Endothelial cell of umbilical vein (primary cell): ENCODE measurements around the gene DDR2. TPM values are rescaled to one million over a fixed set of nuclear protein-coding genes. Genes with fewer than 3 reads are reported as not detected.

Experiments
- BruUV-seq: library from RNA; stranded (reverse); fragments of 400-500 nt; replicated peaks from 2 replicates; lab custom pipeline; 2021; lab: Mats Ljungman, UMichigan
- CTCF ChIA-PET: fragments of 300-600, 350-600 bp; sonication (Branson Sonifier 250); formaldehyde crosslinking; loops from one replicate; lab custom pipeline; 2021; ENCODE audit warnings: antibody characterized with exemption, inconsistent platforms; lab: Charles Lee
- POLR2A ChIA-PET: fragments of 300-600, 350-600 bp; sonication (Branson Sonifier 250); formaldehyde crosslinking; loops from one replicate; lab custom pipeline; 2021; ENCODE audit warnings: antibody characterized with exemption, inconsistent platforms; lab: Charles Lee
- DNase-seq: peaks from one replicate; pipeline ENCODE4 v3.0.0-alpha.2; 2011; ENCODE audit warnings: low read depth, low spot score
- FAIRE-seq: peaks from 2 replicates; lab custom pipeline; 2011; peaks lifted over from hg19 to GRCh38; lab: Jason Lieb, UNC
- H2AFZ ChIP-seq: 2 replicates; pipeline ENCODE4 v1.6.0; 2012; ENCODE audit warnings: low read depth, low read length, control low read depth, inconsistent platforms
- H3K27ac ChIP-seq: 2 replicates; pipeline ENCODE4 v1.5.1; 2011; ENCODE audit warnings: low read depth, mild to moderate bottlenecking, control low read depth, low read length, moderate library complexity; ENCODE audit not compliant: insufficient read depth
- H3K27me3 ChIP-seq, 2 experiments: 2 replicates each; pipeline versions ENCODE4 v1.6.0 to v1.6.1; 2011; ENCODE audit warnings: low read length in 2 of 2, mixed read lengths in 1 of 2; ENCODE audit not compliant: control insufficient read depth in 2 of 2, insufficient read depth in 2 of 2
- H3K36me3 ChIP-seq, 2 experiments: 2 replicates in 1 of 2; 3 replicates in 1 of 2; pipeline ENCODE4 v1.5.1; 2011; ENCODE audit warnings: low read length in 2 of 2, mild to moderate bottlenecking in 1 of 2, moderate library complexity in 1 of 2; ENCODE audit not compliant: control insufficient read depth in 2 of 2, insufficient read depth in 2 of 2; ENCODE audit errors: extremely low read depth in 1 of 2
- H3K4me1 ChIP-seq: 3 replicates; pipeline ENCODE4 v1.5.1; 2011; ENCODE audit warnings: mild to moderate bottlenecking, low read length; ENCODE audit not compliant: control insufficient read depth, insufficient read depth; ENCODE audit errors: extremely low read depth
- H3K4me2 ChIP-seq: 2 replicates; pipeline ENCODE4 v1.6.1; 2011; ENCODE audit warnings: low read length, control low read depth, mixed read lengths; ENCODE audit not compliant: insufficient read depth
- H3K4me3 ChIP-seq, 3 experiments: fragments of 200-600 bp in 1 of 3; sonication (generic), shearing (Covaris generic) in 1 of 3; replicated peaks in 1 of 3; 2 replicates each; pipeline ENCODE4 v1.5.1; 2011 to 2016; ENCODE audit warnings: control low read depth in 3 of 3, low read length in 3 of 3, mild to moderate bottlenecking in 2 of 3, inconsistent platforms in 1 of 3, low read depth in 1 of 3, moderate library complexity in 1 of 3; ENCODE audit not compliant: insufficient read depth in 1 of 3
- H3K79me2 ChIP-seq: 2 replicates; pipeline ENCODE4 v1.6.0; 2012; ENCODE audit warnings: low read length, inconsistent platforms; ENCODE audit not compliant: control insufficient read depth, insufficient read depth
- H3K9ac ChIP-seq: replicated peaks from 2 replicates; pipeline ENCODE3; 2011; ENCODE audit warnings: low read length, control low read depth; ENCODE audit not compliant: insufficient read depth; ENCODE audit errors: extremely low read depth
- H3K9me1 ChIP-seq: replicated peaks from 3 replicates; pipeline ENCODE4 v1.6.0; 2011; ENCODE audit warnings: mild to moderate bottlenecking, low read length; ENCODE audit not compliant: control insufficient read depth, insufficient read depth; ENCODE audit errors: extremely low read depth
- H3K9me3 ChIP-seq: replicated peaks from 2 replicates; pipeline ENCODE4 v1.5.1; 2012; ENCODE audit warnings: low read length, inconsistent platforms; ENCODE audit not compliant: control insufficient read depth, insufficient read depth
- H4K20me1 ChIP-seq: replicated peaks from 2 replicates; pipeline ENCODE3; 2011; ENCODE audit warnings: mild to moderate bottlenecking, low read length; ENCODE audit not compliant: control insufficient read depth, insufficient read depth; ENCODE audit errors: extremely low read depth
- CTCF ChIP-seq, 2 donors: IDR thresholded peaks; 1 replicate in 1 of 2; 2 replicates in 1 of 2; pipeline ENCODE4 v1.5.1; 2011; ENCODE audit warnings: low read length in 2 of 2, mild to moderate bottlenecking in 2 of 2, moderate library complexity in 2 of 2, control low read depth in 1 of 2, inconsistent platforms in 1 of 2, low read depth in 1 of 2; ENCODE audit not compliant: insufficient read depth in 1 of 2; ENCODE audit errors: extremely low read depth in 1 of 2
- EZH2 ChIP-seq: IDR thresholded peaks from 2 replicates; pipeline ENCODE4 v1.6.1; 2012; ENCODE audit warnings: borderline replicate concordance, low read depth, mild to moderate bottlenecking, moderate library complexity, low read length, inconsistent platforms; ENCODE audit not compliant: severe bottlenecking
- FOS ChIP-seq: IDR thresholded peaks from 2 replicates; pipeline ENCODE4 v1.6.1; 2011; ENCODE audit warnings: mild to moderate bottlenecking, low read length, moderate library complexity, borderline replicate concordance; ENCODE audit not compliant: insufficient read depth
- JUN ChIP-seq: IDR thresholded peaks from 2 replicates; pipeline ENCODE4 v1.6.1; 2011; ENCODE audit warnings: borderline replicate concordance, low read depth; ENCODE audit not compliant: insufficient read length, insufficient read depth
- MYC ChIP-seq: IDR thresholded peaks from one replicate; pipeline ENCODE4 v1.6.1; 2011; ENCODE audit warnings: mild to moderate bottlenecking, low read depth, low read length
- POLR2A ChIP-seq: IDR thresholded peaks from 2 replicates; pipeline ENCODE4 v1.6.1; 2012; ENCODE audit warnings: low read depth, mild to moderate bottlenecking, control low read depth, low read length
- dilution Hi-C: fragments of 300-500 bp; cut with MboI; formaldehyde crosslinking; loops from one replicate; pipeline ENCODE4 v1.15.0; 2019; ENCODE audit warnings: low sequenced_read_pairs; ENCODE audit not compliant: extremely low pct_ligation_motif_present
- intact Hi-C: fragments of 100-400 bp; cut with micrococcal nuclease; formaldehyde crosslinking; loops from one replicate; pipeline ENCODE4 v1.10.0; 2022
- polyA plus RNA-seq, 4 experiments: library from polyadenylated mRNA; depleted of rRNA in 3 of 4; stranded (reverse) in 3 of 4; unstranded in 1 of 4; fragments of >200 nt; gene quantifications; 2 replicates each; pipeline versions ENCODE4 v1.2.1 to v1.2.3, GENCODE V29; 2011 to 2012; ENCODE audit warnings: missing spikeins in 1 of 4
- total RNA-seq: library from RNA; stranded (reverse); gene quantifications from 2 replicates; pipeline ENCODE4 v1.2.3, GENCODE V29; 2021

DDR2 gene
- total and polyA plus RNA-seq, 2 donors (not counting 3 experiments of a cell fraction or from before 2014, with no cell fraction given): 27.8 to 30.8 TPM

GRCh38 chr1:162681122-162681436 is 48.8 kb downstream of the DDR2 start:
- CTCF ChIA-PET: interaction anchor here (1.6 kb wide), 1 partner anchor 67 kb away, joined by 5 read pairs; no protein-coding TSS in a partner anchor

More at GRCh38 chr1:162681122-162681436, 48.8 kb downstream of the DDR2 start:
- peaks cover 9% of the 10 kb centered on the region for H3K79me2 ChIP-seq
- intact Hi-C loops: no loop called here
- no peaks in the 10 kb centered on the region for H4K20me1 ChIP-seq
- no peaks in the 10 kb centered on the region for H3K9me3 ChIP-seq
- H3K9ac ChIP-seq: no peak overlapping the region
- H3K27ac ChIP-seq: no peak overlapping the region
- FAIRE-seq (no peak), DNase-seq (no peak)
- no peaks in the 10 kb centered on the region for H3K36me3 ChIP-seq
- H3K27me3 ChIP-seq: no peaks in the 10 kb centered on the region
- dilution Hi-C loops: no loop called here
- H3K9me1 ChIP-seq: no peaks in the 10 kb centered on the region
- peaks cover 38% of the 10 kb centered on the region for H3K4me1 ChIP-seq
- no TSS peak for BruUV-seq
- no peak overlapping the region for H3K4me2 ChIP-seq
- H2AFZ ChIP-seq: no peak overlapping the region
- H3K4me3 ChIP-seq: no peak overlapping the region
- POLR2A ChIA-PET: no interaction called here
- TF ChIP-seq EZH2 (no peak), FOS (no peak), POLR2A (no peak), MYC (no peak), CTCF (IDR thresholded peaks at IDR 0.05; ENCODE audit: extremely low read depth in 1 of 2, insufficient read depth in 1 of 2, low read depth in 1 of 2, low read length in 2 of 2) (no peak), JUN (no peak)
